Measurements from ENCODE around the gene MECP2. TPM values are rescaled to one million over a fixed set of nuclear protein-coding genes. Genes with fewer than 3 reads are reported as not detected.

MECP2 gene
- total RNA-seq, 2 experiments from 2014 or later: 31.2 to 48.6 TPM

DNA sequence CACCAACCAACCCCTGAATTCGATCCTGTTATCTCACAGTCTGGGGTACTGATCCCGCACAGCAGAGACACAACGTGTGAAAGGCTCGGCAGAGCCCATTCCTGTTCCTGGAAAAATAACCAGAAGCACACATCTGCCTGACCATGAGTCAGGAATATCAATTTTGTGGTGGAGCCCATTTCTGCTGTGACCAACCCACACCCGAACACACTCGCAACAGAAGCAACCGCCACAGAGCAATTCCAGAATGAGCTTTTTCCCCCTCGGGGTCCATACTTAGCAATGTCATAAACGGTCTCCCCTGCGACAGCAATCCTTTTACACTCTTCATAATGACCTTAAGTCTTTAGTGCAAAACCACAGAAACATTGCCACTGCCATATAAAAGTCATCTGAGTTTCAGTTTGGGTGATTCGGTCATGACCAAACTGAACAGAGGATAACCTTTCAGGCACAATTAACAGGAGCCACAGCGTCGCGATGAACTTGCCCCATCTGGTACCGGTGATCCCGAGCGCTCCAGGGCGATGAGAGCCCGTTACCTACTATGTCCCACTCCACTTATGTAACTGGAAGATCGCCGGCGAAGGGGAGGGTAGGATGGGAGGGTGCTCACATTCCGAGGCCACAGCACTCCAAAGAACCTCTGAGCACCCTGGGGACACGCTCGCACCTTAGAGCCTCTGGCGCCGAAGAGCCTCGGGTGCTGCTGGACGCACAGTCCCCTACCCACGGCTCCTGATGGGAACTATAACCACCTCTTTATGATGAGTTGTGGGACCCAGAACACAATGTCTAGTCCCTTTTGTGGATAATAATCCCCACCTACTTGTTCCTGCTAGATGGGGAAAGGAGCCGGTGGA lies 1.1 kb downstream of the MECP2 start:
- peaks cover 56% of the 10 kb centered on the region for H3K79me2 ChIP-seq (ENCODE audit: insufficient read depth, low read depth, low read length)
- H3K4me1 ChIP-seq (ENCODE audit: insufficient read depth, low read length, poor library complexity, severe bottlenecking): peaks cover 49% of the 10 kb centered on the region
- H2AFZ ChIP-seq (ENCODE audit: low read length): no peak overlapping the region
- POLR2A ChIA-PET: interaction anchor here (0.8 to 1.1 kb wide), 2 partner anchors 39 to 202 kb away, joined by 3 to 4 read pairs; no protein-coding TSS in a partner anchor
- peak overlapping the region; percentile 37 for H3K27ac ChIP-seq (ENCODE audit: low read depth, low read length, poor library complexity, severe bottlenecking)
- no peak for TF ChIP-seq EZH2phosphoT487 (IDR thresholded peaks at IDR 0.05; ENCODE audit: borderline replicate concordance, low read depth, low read length)
- TF ChIP-seq, protein P1, sequence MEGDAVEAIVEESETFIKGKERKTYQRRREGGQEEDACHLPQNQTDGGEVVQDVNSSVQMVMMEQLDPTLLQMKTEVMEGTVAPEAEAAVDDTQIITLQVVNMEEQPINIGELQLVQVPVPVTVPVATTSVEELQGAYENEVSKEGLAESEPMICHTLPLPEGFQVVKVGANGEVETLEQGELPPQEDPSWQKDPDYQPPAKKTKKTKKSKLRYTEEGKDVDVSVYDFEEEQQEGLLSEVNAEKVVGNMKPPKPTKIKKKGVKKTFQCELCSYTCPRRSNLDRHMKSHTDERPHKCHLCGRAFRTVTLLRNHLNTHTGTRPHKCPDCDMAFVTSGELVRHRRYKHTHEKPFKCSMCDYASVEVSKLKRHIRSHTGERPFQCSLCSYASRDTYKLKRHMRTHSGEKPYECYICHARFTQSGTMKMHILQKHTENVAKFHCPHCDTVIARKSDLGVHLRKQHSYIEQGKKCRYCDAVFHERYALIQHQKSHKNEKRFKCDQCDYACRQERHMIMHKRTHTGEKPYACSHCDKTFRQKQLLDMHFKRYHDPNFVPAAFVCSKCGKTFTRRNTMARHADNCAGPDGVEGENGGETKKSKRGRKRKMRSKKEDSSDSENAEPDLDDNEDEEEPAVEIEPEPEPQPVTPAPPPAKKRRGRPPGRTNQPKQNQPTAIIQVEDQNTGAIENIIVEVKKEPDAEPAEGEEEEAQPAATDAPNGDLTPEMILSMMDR (conservative IDR thresholded peaks at IDR 0.05; ENCODE audit: low read length): no peak
- CTCF ChIA-PET (ENCODE audit: unreplicated experiment): no interaction called here
- peaks cover 16% of the 10 kb centered on the region for H3K36me3 ChIP-seq (ENCODE audit: insufficient read depth, low read length)
- H3K9me3 ChIP-seq (ENCODE audit: low read length): no peaks in the 10 kb centered on the region
- H3K4me2 ChIP-seq (ENCODE audit: low read length): peak overlapping the region; percentile 89
- intact Hi-C loops (cut with micrococcal nuclease; ENCODE audit: unreplicated experiment): no loop called here
- no peaks in the 10 kb centered on the region for H3K9me2 ChIP-seq (ENCODE audit: insufficient read depth, low read length)
- H3K4me3 ChIP-seq (ENCODE audit: low read depth, low read length, poor library complexity, severe bottlenecking): peak overlapping the region; percentile 75
- TSS peak; percentile 49 for BruUV-seq (replicated peaks)
- DNase-seq (ENCODE audit: low spot score): no peak
- H4K20me1 ChIP-seq (ENCODE audit: insufficient read depth, low read length): peaks cover 14% of the 10 kb centered on the region

DNA sequence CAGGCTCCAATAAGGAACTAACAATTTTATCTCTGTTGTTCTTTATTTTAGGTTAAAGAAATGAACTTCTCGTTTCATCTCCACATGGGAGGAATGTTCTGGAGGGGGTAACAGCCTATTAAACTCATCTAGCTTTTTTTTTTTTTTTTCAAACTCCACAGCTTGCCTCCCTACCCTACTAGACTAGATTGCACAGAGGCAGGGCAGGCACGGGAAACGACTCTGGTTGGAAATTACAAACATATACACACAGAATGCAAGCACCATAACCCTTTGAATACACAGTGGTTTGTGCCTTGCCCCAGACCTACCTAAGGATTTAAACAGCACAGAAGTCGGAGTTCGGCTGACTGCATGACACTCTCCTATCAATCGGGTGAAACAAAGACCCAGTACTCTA lies 2.7 kb downstream of the MECP2 start:
- Histone ChIP-seq H3K36me3 (ENCODE audit: insufficient read depth, low read length) (peaks cover 26% of the 10 kb centered on the region), H3K4me1 (ENCODE audit: insufficient read depth, low read length, poor library complexity, severe bottlenecking) (peaks cover 49% of the 10 kb centered on the region), H3K9me3 (ENCODE audit: low read length) (no peaks in the 10 kb centered on the region), H2AFZ (ENCODE audit: low read length) (no peak overlapping the region), H4K20me1 (ENCODE audit: insufficient read depth, low read length) (peaks cover 14% of the 10 kb centered on the region), H3K27ac (ENCODE audit: low read depth, low read length, poor library complexity, severe bottlenecking) (no peak overlapping the region), H3K4me3 (ENCODE audit: low read depth, low read length, poor library complexity, severe bottlenecking) (peak overlapping the region; percentile 18), H3K9me2 (ENCODE audit: insufficient read depth, low read length) (no peaks in the 10 kb centered on the region), H3K79me2 (ENCODE audit: insufficient read depth, low read depth, low read length) (peaks cover 69% of the 10 kb centered on the region), H3K4me2 (ENCODE audit: low read length) (peak overlapping the region; percentile 89)
- ChIA-PET CTCF (ENCODE audit: unreplicated experiment) (no interaction called here), POLR2A (interaction anchor here (0.6 to 1.2 kb wide), 2 partner anchors 24 to 301 kb away, joined by 3 read pairs; partner anchors contain the start of gene IDH3G)
- BruUV-seq (replicated peaks): no TSS peak
- no peak for TF ChIP-seq EZH2phosphoT487 (IDR thresholded peaks at IDR 0.05; ENCODE audit: borderline replicate concordance, low read depth, low read length)
- TF ChIP-seq, protein P1 (conservative IDR thresholded peaks at IDR 0.05; ENCODE audit: low read length): no peak
- DNase-seq (ENCODE audit: low spot score): no peak
- intact Hi-C loops (cut with micrococcal nuclease; ENCODE audit: unreplicated experiment): no loop called here

DNA sequence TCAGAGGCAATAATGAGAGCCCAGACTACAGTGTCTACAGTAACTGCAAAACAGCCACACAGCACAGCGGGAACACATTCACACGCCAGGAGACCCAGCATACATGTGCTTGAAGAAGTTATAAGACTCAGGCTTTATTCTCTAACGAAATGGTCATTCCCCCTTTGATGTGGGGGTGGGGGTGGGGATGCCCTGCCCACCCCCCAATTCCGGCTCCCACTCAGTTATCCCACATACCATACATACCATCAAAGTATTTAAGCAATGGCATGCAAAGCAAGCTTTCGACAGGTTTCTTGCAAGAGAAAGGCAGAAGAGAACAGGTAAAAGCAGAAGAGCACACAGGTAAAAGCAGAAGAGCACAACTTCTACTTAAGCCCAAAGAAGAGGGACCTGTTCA lies 3.6 kb downstream of the MECP2 start:
- ChIA-PET CTCF (ENCODE audit: unreplicated experiment) (no interaction called here), POLR2A (interaction anchor here (0.7 to 0.9 kb wide), 2 partner anchors 9 to 897 kb away, joined by 9 to 10 read pairs; no protein-coding TSS in a partner anchor)
- TF ChIP-seq, protein P1 (conservative IDR thresholded peaks at IDR 0.05; ENCODE audit: low read length): no peak
- no peak for TF ChIP-seq EZH2phosphoT487 (IDR thresholded peaks at IDR 0.05; ENCODE audit: borderline replicate concordance, low read depth, low read length)
- no peak overlapping the region for H2AFZ ChIP-seq (ENCODE audit: low read length)
- H3K4me1 ChIP-seq (ENCODE audit: insufficient read depth, low read length, poor library complexity, severe bottlenecking): peaks cover 49% of the 10 kb centered on the region
- peaks cover 29% of the 10 kb centered on the region for H3K36me3 ChIP-seq (ENCODE audit: insufficient read depth, low read length)
- H3K4me3 ChIP-seq (ENCODE audit: low read depth, low read length, poor library complexity, severe bottlenecking): no peak overlapping the region
- H3K79me2 ChIP-seq (ENCODE audit: insufficient read depth, low read depth, low read length): peaks cover 74% of the 10 kb centered on the region
- peaks cover 14% of the 10 kb centered on the region for H4K20me1 ChIP-seq (ENCODE audit: insufficient read depth, low read length)
- H3K4me2 ChIP-seq (ENCODE audit: low read length): peak overlapping the region; percentile 89; the same call in 1 of the 2 replicates
- no peak overlapping the region for H3K27ac ChIP-seq (ENCODE audit: low read depth, low read length, poor library complexity, severe bottlenecking)
- BruUV-seq (replicated peaks): no TSS peak
- no peaks in the 10 kb centered on the region for H3K9me3 ChIP-seq (ENCODE audit: low read length)
- no peak for DNase-seq (ENCODE audit: low spot score)
- no peaks in the 10 kb centered on the region for H3K9me2 ChIP-seq (ENCODE audit: insufficient read depth, low read length)
- intact Hi-C loops (cut with micrococcal nuclease; ENCODE audit: unreplicated experiment): no loop called here
